GM19395 (cell line): ENCODE measurements around the gene BMERB1.
"Not testable (repeated sequence)": the region's sequence is repeated elsewhere in the genome, so short reads cannot be mapped to it uniquely, and the experiment has no call there.

Experiments
- ATAC-seq: cut with Tn5 transposase; IDR thresholded peaks from one replicate; pipeline ENCODE4 v1.9.1; 2021; ENCODE audit warnings: mild to moderate bottlenecking, moderate library complexity; ENCODE audit not compliant: unreplicated experiment

BMERB1 gene

DNA sequence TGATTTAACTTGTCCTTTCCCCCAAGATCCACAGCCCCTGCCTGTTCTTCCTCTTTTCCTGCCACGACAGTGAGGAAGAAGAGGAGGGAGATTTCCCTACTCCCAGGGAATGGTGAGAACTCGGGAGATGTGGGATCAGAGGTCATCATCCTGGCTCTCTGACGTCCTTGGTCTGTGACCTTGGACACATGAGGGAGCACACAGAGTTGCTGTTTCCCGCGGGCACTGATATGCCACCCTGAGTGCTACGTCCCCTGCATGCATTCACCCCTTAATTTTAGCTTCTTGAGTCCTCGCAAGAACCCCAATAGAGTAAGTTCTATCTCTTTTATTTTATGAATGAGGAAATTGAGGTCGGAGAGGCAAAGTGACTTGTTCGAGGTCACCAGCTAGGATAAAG is 85.4 kb downstream of the BMERB1 start:
- no peak for ATAC-seq

DNA sequence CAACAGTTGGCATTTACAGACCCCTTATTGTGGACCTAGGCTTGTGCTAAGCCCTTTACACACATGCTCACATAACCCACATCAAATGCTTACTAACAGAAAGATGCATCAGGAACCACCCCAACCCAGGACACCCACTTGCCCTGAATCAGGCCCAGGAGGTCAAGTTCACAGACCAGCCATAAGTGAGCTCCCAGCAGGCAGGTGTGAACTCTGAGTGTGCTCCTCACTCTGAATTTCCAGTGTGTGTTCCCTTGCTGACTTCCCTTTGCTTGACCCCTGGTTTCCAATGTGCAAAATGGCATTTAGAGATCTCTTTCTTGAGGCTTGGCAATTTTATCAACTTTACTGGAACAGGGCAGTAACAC is 87.0 kb downstream of the BMERB1 start:
- ATAC-seq: no peak

DNA sequence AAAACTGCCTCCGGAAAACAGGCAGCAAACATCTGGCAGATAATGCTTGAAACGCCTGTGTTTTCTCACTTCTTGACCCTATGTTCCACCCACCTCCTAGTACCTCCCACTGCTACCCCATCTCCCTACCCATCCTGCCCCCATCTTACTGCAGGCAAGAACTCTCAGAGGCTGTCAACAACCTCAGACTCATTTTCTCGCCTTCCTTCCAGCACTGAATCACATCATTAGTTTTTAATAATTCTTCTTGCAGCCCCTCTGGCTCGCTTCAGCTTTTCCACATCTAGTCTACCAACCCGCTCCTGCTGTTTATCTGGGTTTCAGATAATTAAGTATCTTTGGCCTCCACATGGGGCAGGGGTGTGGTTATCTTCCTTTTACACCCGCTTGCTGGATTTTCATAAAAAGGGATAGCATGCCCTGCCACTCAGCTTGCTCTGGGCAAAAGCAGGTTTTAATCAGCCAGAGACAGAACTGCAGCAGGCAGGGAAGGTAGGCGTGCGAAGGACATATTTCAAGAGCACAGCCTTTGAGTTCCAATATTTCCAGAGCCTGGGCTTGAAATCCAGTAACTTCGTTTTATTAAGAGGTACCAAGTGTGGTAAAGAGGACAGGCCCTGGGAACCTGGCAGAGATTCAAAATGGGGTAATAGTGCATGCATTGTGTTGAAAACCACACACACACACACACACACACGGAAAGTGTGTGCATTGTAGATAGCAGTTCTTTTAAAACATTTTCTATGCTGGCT is 87.5 kb downstream of the BMERB1 start:
- no peak for ATAC-seq

DNA sequence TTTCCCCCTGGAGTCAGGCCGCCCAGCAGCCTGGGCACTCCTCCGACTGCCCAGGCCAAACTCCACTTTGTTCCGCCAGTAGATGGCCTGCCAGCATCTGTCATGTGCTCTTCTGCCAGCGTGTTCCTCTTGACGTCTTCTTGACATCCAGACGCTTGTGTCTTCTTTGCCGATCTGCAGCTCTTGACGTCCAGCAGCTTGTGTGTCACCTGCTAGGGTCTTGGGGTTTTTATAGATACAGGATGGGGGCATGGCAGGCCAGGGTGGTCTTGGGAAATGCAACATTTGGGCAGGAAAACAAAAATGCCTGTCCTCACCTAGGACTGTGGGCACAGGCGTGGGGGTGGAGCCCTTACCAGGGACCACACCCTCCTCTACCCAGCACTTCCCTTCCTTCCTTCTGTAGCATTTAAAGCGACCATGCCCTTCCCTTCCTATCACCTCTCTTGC is 88.7 kb downstream of the BMERB1 start:
- no peak for ATAC-seq

DNA sequence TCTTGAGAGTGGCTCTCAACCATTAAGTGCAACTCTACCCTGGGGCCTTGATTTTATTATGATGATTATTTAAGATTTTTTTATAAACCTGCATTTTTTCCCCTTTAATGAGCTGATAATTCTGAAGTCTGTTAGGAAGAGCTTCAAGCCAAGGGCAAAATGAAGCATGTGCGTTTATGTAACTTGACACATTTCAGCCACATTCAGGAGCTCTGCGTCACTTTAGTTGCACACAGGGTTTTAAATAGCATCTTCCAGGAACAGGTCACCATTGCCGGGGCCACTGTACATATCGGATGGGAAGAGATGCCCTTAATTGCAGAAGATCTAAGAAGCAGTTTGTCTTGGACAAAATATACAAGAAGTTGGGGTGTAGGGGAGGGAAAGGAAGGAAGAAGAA is 89.6 kb downstream of the BMERB1 start:
- no peak for ATAC-seq

DNA sequence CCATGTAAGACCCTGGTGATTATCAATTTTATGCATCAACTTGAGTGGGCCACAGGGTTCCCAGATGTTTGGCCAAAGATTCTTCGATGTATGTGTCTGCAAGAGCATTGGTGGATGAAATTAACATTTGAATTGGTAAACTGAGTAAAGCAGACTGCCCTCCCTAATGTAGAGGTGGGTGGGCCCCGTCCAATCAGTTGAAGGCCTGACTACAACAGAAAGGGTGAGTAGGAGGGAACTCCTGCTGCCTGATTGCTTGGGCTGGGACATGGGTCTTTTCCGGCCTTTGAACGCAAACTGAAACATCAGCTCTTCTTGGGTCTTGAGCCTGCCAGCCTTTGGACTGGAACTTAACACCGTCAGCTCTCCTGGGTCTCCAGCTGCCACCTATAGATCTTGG is 90.6 kb downstream of the BMERB1 start:
- ATAC-seq: no peak

DNA sequence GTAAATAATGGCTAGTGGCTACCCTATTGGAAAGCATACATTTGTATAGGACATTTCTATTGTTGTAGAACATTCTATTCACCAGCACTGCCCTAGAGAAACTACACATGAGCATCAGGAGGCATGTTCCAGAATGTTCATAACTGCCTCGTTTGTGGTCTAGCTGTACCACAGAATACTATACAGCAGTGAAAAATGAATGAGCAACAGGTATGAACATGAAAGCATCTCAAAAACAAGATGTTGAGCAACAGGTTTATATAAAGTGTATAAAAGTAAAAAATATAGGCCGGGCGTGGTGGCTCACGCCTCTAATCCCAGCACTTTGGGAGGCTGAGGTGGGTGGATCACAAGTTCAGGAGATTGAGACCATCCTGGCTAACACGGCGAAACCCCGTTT is 91.7 kb downstream of the BMERB1 start:
- no peak for ATAC-seq

DNA sequence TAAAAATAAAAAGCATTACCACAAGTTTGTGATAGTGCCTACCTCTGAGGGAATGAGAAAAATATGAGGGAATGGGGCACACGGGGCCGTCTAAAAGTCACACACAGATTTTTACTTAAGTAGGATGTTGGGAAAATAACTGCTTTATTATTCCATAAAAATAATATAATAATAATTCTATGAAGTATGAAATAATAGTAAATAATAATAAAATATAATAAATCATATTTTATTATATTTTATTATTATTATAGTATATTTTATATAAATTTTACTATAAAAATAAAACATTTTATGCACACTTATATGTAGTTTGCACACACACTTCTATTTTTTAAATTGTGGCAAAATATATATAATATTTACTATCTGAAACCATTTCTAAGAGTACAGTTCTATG is 92.3 kb downstream of the BMERB1 start:
- ATAC-seq: no peak

DNA sequence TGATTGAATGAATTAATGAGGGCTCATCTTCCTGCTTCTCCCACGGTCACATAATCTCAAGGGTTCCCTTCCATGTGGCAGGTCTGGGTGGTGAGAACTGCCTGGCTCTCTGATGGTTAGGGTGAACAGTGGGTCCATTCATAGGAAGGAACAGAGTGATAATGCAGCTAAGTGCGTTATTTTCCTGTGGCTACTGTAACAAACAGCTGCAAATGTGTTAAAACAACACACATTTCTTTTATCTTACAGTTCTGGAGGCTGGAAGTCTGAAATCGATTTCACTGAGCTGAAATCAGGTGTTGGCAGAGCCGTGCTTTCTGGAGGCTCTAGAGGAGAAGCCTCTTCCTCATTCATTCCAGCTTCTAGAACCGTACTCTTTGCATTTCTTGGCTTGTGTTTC is 95.3 kb downstream of the BMERB1 start:
- ATAC-seq: no peak

DNA sequence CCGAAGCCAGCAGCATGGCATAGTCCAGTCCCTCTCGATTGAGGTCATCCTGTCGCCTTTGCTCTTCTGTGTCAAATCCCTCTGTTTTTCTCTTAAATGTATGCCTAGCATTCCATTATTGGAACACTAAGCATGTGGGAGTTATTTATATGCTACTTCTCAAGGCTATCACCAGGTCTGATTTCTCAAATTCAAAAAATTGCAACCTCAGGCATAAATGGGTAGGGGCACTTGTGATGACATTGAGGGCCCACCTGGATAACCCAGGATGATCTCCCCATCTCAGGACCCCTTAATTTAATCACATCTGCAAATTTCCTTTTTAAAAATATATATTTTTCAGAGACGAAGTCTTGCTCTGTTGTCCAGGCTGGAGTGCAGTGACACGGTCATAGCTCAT is 95.7 kb downstream of the BMERB1 start:
- no peak for ATAC-seq

DNA sequence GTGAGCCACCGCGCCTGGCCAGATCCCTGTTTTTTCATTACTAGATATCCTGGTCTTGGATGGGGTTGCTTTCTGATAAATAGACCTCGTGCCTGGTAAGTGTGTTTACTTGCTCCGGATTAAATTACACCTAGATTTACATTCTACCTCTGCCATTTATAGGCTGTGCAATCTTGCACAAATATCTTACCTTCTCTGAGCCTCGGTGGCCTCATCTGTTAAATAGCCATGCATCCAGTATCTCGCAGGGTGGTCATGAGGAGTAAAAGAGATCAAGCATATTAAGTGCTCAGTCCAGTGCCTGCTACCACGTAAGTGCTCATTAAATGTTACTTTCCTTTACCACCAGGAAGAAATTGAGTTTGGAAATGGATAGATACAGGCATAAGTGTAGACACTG is 98.4 kb downstream of the BMERB1 start:
- no peak for ATAC-seq

DNA sequence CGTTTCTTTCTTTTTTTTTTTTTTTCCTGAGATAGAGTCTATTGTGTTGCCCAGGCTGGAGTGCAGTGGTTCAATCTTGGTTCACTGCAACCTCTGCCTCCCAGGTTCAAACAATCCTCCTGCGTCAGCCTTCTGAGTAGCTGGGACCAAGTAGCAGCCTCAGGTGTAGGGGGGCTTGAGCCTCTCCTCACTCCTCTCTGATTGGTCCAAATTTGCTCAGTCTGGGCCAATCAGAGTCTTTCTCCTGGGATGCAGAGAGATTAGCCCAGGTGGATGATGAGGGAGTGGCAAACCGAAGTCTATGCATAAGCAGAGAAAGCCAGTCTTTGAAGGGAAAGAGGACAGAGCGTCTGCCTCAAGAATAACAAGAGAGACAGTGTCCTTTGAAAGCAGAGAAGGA is 99.0 kb downstream of the BMERB1 start:
- no peak for ATAC-seq

DNA sequence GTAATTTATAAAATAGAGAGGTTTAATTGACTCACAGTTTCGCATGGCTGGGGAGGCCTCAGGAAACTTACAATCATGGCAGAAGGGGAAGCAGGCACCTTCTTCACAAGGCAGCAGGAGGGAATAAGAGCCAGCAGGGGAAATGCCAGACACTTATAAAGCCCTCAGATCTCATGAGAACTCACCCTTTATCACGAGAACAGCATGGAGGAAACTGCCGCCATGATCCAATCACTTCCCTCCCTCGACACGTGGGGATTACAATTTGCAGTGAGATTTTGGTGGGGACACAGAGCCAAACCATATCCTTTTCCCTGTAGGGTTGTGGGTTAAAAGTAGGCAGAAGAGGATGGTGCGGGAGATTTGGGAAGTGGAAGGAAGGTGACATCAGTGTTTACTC is 101.4 kb downstream of the BMERB1 start:
- no peak for ATAC-seq

DNA sequence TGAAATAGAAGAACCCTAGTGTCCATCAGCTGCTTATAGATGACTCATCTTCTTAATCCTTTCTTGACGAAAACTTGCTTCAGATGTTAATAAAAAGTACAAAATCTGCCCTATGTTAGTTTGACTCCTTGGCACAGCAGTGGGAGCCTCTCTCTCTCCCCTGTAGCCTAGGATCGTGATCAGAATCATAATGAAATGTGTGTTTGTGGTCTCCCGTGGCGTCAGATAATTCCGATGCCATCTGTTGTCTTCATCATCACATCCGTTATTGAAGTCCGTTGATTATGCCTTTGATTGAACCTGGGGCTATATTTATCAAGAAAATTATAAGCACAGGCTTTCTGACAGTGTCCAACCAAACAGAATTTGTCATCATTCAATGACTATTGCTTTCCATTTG is 102.5 kb downstream of the BMERB1 start:
- ATAC-seq: no peak

DNA sequence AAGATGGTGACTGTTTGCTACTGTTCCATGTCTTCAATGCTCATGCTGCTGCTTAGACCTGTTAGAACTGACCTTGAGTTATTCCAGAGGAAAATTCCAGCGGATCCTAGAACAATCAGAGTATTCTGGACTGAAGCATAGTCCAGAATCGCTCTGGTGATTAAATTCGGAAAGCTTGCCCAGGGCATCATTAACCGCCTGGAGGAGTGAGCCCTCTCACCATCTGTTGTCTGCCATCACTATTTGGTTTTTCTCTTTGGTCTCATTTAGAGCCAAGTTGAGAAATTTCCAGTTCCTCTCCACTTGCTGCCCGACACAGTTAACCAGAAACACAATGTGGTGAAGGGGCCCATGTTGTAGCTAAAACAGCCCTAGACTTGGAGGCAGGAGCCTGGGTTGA is 104.1 kb downstream of the BMERB1 start:
- ATAC-seq: no peak

DNA sequence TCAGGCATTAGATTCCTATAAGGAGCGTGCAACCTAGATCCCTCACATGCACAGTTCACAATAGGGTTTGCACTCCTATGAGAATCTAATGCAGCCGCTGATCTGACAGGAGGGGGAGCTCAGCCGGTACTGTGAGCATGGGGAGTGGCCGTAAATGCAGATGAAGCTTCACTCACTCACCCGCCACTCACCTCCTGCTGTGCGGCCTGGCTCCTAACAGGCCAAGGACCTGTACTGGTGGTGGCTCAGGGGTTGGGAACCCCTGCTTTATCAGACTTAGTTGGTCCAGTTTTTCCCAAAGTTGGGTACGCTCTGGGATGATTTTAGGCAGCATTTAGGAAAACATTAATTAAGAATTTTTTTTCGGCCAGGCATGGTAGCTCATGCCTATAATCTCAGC is 104.8 kb downstream of the BMERB1 start:
- no peak for ATAC-seq

DNA sequence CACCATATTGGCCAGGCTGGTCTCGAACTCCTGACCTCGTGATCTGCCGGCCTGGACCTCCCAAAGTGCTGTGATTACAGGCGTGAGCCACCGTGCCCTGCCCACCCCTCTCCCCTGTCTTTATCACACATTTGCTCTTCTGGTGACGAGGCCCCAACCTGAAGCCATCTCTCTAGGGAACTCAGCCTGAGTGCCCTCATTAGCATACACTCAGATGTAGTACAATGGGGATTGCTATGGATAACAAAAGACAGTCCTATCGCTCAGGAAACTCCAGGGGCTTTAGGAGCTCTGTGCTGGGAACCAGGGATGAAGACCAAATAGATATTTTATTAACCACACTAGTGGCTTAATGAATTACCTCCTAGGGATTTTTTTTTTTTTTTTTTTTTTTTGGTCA is 107.9 kb downstream of the BMERB1 start:
- no peak for ATAC-seq

DNA sequence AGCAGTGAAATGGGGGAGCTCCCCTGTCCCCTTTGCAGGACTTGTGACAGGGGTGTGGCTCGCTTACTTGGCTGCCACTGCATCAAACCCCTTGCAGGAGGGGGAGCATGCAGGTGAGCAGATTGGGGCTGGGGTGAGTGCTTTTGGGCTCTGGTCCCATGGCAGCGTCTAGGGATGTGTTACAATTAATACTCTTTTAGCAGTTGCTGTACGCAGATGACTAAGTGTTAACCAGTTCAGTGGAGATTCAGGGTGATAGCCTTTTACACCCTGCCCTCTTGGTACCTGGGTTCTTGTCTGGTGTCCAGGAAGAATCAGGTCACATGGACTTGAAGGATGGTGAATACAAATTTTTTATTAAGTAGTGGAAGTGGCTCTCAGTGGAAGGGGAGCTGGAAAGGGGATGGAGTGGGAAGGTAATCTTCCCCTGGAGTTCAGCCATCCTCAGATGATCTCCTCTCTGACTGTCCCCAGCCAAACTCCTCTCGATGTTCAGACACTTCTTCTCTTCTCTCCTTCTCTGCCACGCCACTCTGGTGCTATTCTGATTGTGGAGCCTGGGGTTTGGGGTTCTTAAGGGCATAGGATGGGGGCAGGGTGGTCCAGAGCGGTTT is 108.5 kb downstream of the BMERB1 start:
- ATAC-seq: no peak

DNA sequence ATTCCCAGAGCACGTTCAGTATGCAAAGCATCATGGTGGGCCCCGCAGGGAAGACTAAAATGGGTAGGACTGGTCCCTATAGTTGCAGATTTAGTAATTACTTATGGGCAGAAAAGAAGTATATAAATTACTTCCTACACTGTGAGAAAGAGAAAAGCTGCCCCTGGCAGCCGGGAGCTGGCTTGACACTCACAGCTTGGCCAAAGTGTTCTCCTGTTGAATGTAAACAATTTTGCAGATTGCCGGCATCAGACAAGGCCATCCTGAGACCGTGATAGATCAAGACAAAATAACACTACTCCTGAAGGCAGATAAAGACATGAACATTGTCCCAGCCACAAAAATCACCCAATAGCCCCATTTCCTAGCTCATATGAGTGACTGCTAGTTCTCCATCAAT is 110.0 kb downstream of the BMERB1 start:
- ATAC-seq: no peak

DNA sequence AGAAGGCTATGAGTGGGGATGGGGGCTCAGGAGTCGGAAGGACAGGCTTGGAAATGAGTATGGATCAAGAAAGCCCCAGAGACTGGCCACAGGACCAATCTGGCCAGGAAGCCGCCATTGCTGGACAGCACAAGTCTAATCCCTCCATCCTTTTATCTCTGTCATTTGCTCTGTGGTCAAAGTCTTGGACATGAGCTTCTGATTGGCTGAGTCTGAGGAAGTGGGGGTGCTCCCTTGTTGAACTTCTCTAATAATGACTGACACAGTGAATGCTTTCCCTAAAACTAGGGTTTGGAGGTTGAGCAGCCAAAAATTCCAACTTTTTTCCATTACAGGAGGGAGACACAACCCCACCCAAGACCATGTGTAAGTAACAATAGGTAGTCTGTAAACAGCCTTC is 111.2 kb downstream of the BMERB1 start:
- ATAC-seq: no peak

DNA sequence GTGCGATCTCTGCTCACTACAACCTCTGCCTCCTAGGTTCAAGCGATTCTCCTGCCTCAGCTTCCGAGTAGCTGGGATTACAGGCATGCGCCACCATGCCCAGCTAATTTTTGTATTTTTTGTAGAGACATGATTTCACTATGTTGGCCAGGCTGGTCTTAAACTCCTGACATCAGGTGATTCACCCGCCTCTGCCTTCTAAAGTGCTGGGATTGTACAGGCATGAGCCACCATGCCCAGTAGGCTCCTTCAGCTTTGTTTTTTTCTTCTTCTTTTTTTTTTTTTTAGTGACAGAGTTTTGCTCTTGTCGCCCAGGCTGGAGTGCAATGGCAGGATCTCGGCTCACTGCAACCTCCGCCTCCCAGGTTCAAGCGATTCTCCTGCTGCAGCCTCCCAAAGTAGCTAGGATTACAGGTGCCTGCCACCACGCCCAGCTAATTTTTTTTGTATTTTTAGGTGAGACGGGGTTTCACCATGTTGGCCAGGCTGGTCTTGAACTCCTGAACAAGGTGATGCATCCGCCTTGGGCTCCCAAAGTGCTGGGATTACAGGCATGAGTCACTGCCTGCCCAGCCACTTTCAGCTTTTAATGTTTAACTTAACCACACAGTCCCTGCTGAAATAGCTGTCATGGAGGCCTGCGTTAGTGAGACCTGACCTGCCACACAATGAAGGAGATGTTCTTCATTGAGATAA is 112.8 kb downstream of the BMERB1 start:
- not testable (repeated sequence) for ATAC-seq

DNA sequence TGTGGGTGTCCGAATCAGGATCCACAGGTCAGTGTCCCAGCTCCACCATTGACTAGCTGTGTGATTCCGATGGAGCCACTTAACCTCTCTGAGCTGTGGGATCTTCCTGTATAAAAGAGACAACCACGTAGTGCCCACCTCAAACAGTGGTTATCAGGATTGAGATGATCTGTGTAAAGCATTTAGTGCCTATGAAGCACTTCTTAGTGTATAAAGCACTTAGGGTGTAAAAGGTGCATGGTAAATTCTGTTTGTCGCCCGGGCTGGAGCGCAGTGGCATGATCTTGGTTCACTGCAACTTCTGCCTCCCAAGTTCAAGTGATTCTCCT is 113.3 kb downstream of the BMERB1 start:
- no peak for ATAC-seq
